HAP-1 (cell line): ENCODE results near the gene PYROXD2.
A peak's percentile ranks its signal among the peaks of the same experiment; 100 is the strongest.

Source experiments
- DNase-seq, 2 experiments: peaks; one replicate each; pipeline ENCODE4 v3.0.0-alpha.2; 2016 to 2020; ENCODE audit warnings: low spot score in 2 of 2
- H3K27me3 ChIP-seq: fragments of 250-450 bp; sonication (Bioruptor Pico); 2 replicates; pipeline ENCODE4 v1.5.1; 2020; ENCODE audit warnings: low read depth, mild to moderate bottlenecking, moderate library complexity
- H3K36me3 ChIP-seq: fragments of 250-450 bp; sonication (Bioruptor Pico); replicated peaks from 2 replicates; pipeline ENCODE4 v1.5.1; 2020; ENCODE audit warnings: mild to moderate bottlenecking
- H3K4me1 ChIP-seq: fragments of 250-450 bp; sonication (Bioruptor Pico); 2 replicates; pipeline ENCODE4 v1.5.1; 2020; ENCODE audit warnings: mild to moderate bottlenecking
- H3K4me3 ChIP-seq: fragments of 250-450 bp; sonication (Bioruptor Pico); 2 replicates; pipeline ENCODE4 v1.5.1; 2020; ENCODE audit warnings: mild to moderate bottlenecking, moderate library complexity
- H3K9me3 ChIP-seq: fragments of 250-450 bp; sonication (Bioruptor Pico); 2 replicates; pipeline ENCODE4 v1.5.1; 2020; ENCODE audit warnings: mild to moderate bottlenecking, moderate library complexity
- in situ Hi-C: fragments of 300-500 bp; cut with MboI; formaldehyde crosslinking; loops from 3 replicates; pipeline ENCODE4 v1.14.3; 2020; ENCODE audit warnings: low sequenced_read_pairs, inconsistent platforms, mixed read lengths

Gene PYROXD2

GRCh38 chr10:98414932-98415730, at the start of gene PYROXD2:
PYROXD2 (minus strand) TSS chr10:98415182; CDS start chr10:98415135, 47 bp downstream.
- H3K4me3 ChIP-seq, result peak within 1 kb of the TSS; percentile 40
- H3K4me1 ChIP-seq, result peaks cover 7% of the 10 kb centered on the region
- no peaks in the 10 kb centered on the region for H3K27me3 ChIP-seq
- DNase-seq, result peak; percentile 78 to 92
- in situ Hi-C loops, result no loop called here
- peaks cover 3% of the 10 kb centered on the region; the same call in 1 of the 2 replicates for H3K36me3 ChIP-seq
- H3K9me3 ChIP-seq, result no peaks in the 10 kb centered on the region

- in situ Hi-C loops, result loop anchor here (25.0 kb wide), 1 partner anchor 798 kb away; no protein-coding TSS in a partner anchor
- Histone ChIP-seq H3K9me3 (no peaks in the 10 kb centered on the region), H3K4me3 (no peak overlapping the region), H3K27me3 (no peaks in the 10 kb centered on the region; the same call in 1 of the 2 replicates), H3K4me1 (peaks cover 11% of the 10 kb centered on the region), H3K36me3 (no peaks in the 10 kb centered on the region)
- DNase-seq, result no peak
Measured at GRCh38 chr10:98463976-98464754, 49.2 kb upstream of the PYROXD2 start.

GRCh38 chr10:98463016-98463415, 48.0 kb upstream of the PYROXD2 start:
- Histone ChIP-seq H3K36me3 (no peaks in the 10 kb centered on the region), H3K4me1 (peaks cover 4% of the 10 kb centered on the region; the same call in 1 of the 2 replicates), H3K4me3 (no peak overlapping the region), H3K9me3 (no peaks in the 10 kb centered on the region), H3K27me3 (no peaks in the 10 kb centered on the region; the same call in 1 of the 2 replicates)
- no peak for DNase-seq
- in situ Hi-C loops, result loop anchor here (25.0 kb wide), 1 partner anchor 799 kb away; no protein-coding TSS in a partner anchor

GRCh38 chr10:98461500-98461842, 46.5 kb upstream of the PYROXD2 start:
- in situ Hi-C loops, result loop anchor here (25.0 kb wide), 1 partner anchor 801 kb away; no protein-coding TSS in a partner anchor
- Histone ChIP-seq H3K36me3 (no peaks in the 10 kb centered on the region), H3K4me1 (no peaks in the 10 kb centered on the region), H3K4me3 (no peak overlapping the region), H3K9me3 (no peaks in the 10 kb centered on the region), H3K27me3 (no peaks in the 10 kb centered on the region; the same call in 1 of the 2 replicates)
- no peak for DNase-seq

- no peaks in the 10 kb centered on the region for H3K4me1 ChIP-seq
- H3K27me3 ChIP-seq, result no peaks in the 10 kb centered on the region; the same call in 1 of the 2 replicates
- no peaks in the 10 kb centered on the region for H3K9me3 ChIP-seq
- in situ Hi-C loops, result loop anchor here (25.0 kb wide), 1 partner anchor 801 kb away; no protein-coding TSS in a partner anchor
- no peak overlapping the region for H3K4me3 ChIP-seq
- no peak for DNase-seq
- no peaks in the 10 kb centered on the region for H3K36me3 ChIP-seq
Measured at GRCh38 chr10:98460837-98461499, 46.0 kb upstream of the PYROXD2 start.

- no peaks in the 10 kb centered on the region for H3K9me3 ChIP-seq
- in situ Hi-C loops, result loop anchor here (25.0 kb wide), 1 partner anchor 803 kb away; no protein-coding TSS in a partner anchor
- H3K4me3 ChIP-seq, result no peak overlapping the region
- no peaks in the 10 kb centered on the region for H3K4me1 ChIP-seq
- DNase-seq, result no peak
- no peaks in the 10 kb centered on the region for H3K27me3 ChIP-seq
- H3K36me3 ChIP-seq, result no peaks in the 10 kb centered on the region
Measured at GRCh38 chr10:98458809-98459784, 44.1 kb upstream of the PYROXD2 start.

- Histone ChIP-seq H3K4me1 (no peaks in the 10 kb centered on the region), H3K36me3 (no peaks in the 10 kb centered on the region), H3K9me3 (no peaks in the 10 kb centered on the region), H3K27me3 (no peaks in the 10 kb centered on the region), H3K4me3 (no peak overlapping the region)
- DNase-seq, result no peak
- in situ Hi-C loops, result loop anchor here (25.0 kb wide), 1 partner anchor 805 kb away; no protein-coding TSS in a partner anchor
Measured at GRCh38 chr10:98457721-98458120, 42.7 kb upstream of the PYROXD2 start.

DNA sequence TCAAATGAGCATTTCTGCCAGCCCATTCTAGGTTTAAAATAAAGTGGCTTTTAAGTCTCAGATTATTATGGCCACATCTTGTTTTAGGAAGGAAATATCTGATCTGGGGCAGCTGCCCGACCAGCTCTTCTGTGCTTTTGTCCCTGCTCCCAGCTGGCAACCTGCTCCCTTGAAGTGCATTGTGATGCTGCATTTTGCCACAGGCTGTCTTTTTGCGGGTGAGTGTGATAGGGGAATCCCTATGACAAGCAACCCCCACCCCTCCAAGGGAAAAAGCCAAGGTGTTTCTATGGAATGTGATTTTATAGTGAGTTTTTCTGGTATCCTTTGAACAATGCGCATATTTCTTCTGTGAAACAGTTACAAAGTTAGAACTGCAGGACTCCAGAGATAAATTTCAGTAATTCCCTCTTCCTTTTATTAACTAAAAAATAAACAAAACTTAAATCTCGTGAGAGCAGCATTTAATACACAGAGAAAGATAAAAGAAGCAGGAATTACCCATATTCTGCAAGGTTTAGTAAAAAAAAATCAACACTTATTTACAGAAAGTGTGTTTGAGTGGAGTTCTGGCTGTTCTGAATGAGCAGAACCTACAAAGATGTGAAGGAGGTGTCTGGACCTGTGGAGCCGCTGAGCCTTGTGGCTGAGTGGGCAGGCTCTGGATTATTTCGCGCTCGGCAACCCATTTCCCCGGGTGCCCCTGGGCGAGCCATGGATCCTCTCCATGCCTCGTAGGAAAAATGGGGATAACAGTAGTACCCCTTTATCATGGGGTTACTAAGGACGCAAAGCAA, 41.9 kb upstream of the PYROXD2 start:
- in situ Hi-C loops, result loop anchor here (25.0 kb wide), 1 partner anchor 805 kb away; no protein-coding TSS in a partner anchor

GRCh38 chr10:98456043-98456570, 41.1 kb upstream of the PYROXD2 start:
- H3K4me3 ChIP-seq, result no peak overlapping the region
- in situ Hi-C loops, result loop anchor here (25.0 kb wide), 1 partner anchor 806 kb away; no protein-coding TSS in a partner anchor
- no peaks in the 10 kb centered on the region for H3K27me3 ChIP-seq
- H3K9me3 ChIP-seq, result no peaks in the 10 kb centered on the region
- no peaks in the 10 kb centered on the region for H3K36me3 ChIP-seq
- no peak for DNase-seq
- no peaks in the 10 kb centered on the region for H3K4me1 ChIP-seq

More for the DNA sequence above, 41.9 kb upstream of the PYROXD2 start:
- no peaks in the 10 kb centered on the region for H3K27me3 ChIP-seq
- DNase-seq, result no peak
- H3K36me3 ChIP-seq, result no peaks in the 10 kb centered on the region
- H3K4me1 ChIP-seq, result no peaks in the 10 kb centered on the region
- no peaks in the 10 kb centered on the region for H3K9me3 ChIP-seq
- H3K4me3 ChIP-seq, result no peak overlapping the region

- H3K9me3 ChIP-seq, result no peaks in the 10 kb centered on the region
- H3K27me3 ChIP-seq, result no peaks in the 10 kb centered on the region
- no peaks in the 10 kb centered on the region for H3K4me1 ChIP-seq
- no peak for DNase-seq
- in situ Hi-C loops, result loop anchor here (25.0 kb wide), 1 partner anchor 809 kb away; no protein-coding TSS in a partner anchor
- H3K36me3 ChIP-seq, result no peaks in the 10 kb centered on the region
- H3K4me3 ChIP-seq, result no peak overlapping the region
Measured at GRCh38 chr10:98453729-98454128, 38.7 kb upstream of the PYROXD2 start.

DNA sequence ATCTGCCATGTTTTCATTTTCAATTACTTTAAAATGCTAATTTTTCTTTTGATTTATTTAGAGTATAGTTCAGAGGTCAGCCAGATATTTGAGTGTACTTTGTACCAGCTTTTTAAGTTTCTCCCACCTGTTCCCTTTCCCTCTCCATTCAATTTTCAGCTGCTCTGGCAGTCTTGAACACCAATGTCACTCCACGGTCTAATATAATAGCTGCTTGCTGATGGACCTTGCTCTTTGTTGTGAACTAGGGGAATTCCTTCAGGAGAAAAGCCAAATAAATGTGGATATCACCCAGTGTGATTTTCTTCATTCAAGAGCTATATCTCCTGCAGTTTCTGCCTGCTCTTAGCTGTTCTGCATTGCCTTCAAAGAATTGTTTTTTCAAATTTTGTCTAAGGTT, 35.6 kb upstream of the PYROXD2 start:
- Histone ChIP-seq H3K4me3 (no peak overlapping the region), H3K4me1 (peaks cover 7% of the 10 kb centered on the region), H3K36me3 (no peaks in the 10 kb centered on the region), H3K27me3 (no peaks in the 10 kb centered on the region), H3K9me3 (no peaks in the 10 kb centered on the region)
- in situ Hi-C loops, result loop anchor here (25.0 kb wide), 1 partner anchor 812 kb away; no protein-coding TSS in a partner anchor
- DNase-seq, result no peak
